Non-pigmented ciliary epithelial cell (primary cell): ENCODE measurements around the gene ASB2.

Experiments
- DNase-seq: peaks from one replicate; pipeline ENCODE4 v3.0.0-alpha.2; 2010; ENCODE audit warnings: low read depth

Gene ASB2

GRCh38 chr14:93976477-93977057 is at the start of gene ASB2:
Gene ASB2, minus strand, starts transcription at chr14:93976570. Its CDS starts 12,031 bp downstream, at chr14:93964539.
- DNase-seq: no peak

- DNase-seq: no peak
Observed at GRCh38 chr14:94025720-94026119, 49.4 kb upstream of the ASB2 start.

- no peak for DNase-seq
Observed at GRCh38 chr14:94024549-94024948, 48.2 kb upstream of the ASB2 start.

- DNase-seq: no peak
Observed at GRCh38 chr14:94022532-94023411, 46.4 kb upstream of the ASB2 start.

GRCh38 chr14:94021416-94022157 is 45.2 kb upstream of the ASB2 start:
- DNase-seq: no peak

GRCh38 chr14:94021001-94021400 is 44.6 kb upstream of the ASB2 start:
- no peak for DNase-seq

GRCh38 chr14:94020267-94020666 is 43.9 kb upstream of the ASB2 start:
- DNase-seq: no peak

GRCh38 chr14:94019329-94019728 is 43.0 kb upstream of the ASB2 start:
- DNase-seq: no peak

- no peak for DNase-seq
Observed at GRCh38 chr14:94018308-94018707, 41.9 kb upstream of the ASB2 start.

- DNase-seq: no peak
Observed at GRCh38 chr14:94016446-94016976, 40.1 kb upstream of the ASB2 start.

GRCh38 chr14:94015223-94015622 is 38.9 kb upstream of the ASB2 start:
- no peak for DNase-seq

GRCh38 chr14:94014382-94014781 is 38.0 kb upstream of the ASB2 start:
- no peak for DNase-seq

GRCh38 chr14:94011795-94012194 is 35.4 kb upstream of the ASB2 start:
- no peak for DNase-seq

GRCh38 chr14:94010625-94011024 is 34.3 kb upstream of the ASB2 start:
- no peak for DNase-seq

- DNase-seq: no peak
Observed at GRCh38 chr14:94009767-94010166, 33.4 kb upstream of the ASB2 start.

- no peak for DNase-seq
Observed at GRCh38 chr14:94008234-94008633, 31.9 kb upstream of the ASB2 start.

GRCh38 chr14:94005324-94006073 is 29.1 kb upstream of the ASB2 start:
- DNase-seq: no peak

- DNase-seq: no peak
Observed at GRCh38 chr14:94004015-94004414, 27.6 kb upstream of the ASB2 start.

GRCh38 chr14:94003397-94003796 is 27.0 kb upstream of the ASB2 start:
- DNase-seq: no peak

- DNase-seq: no peak
Observed at GRCh38 chr14:94001501-94002396, 25.4 kb upstream of the ASB2 start.

GRCh38 chr14:94001016-94001415 is 24.6 kb upstream of the ASB2 start:
- no peak for DNase-seq
